HG02588 (cell line): ENCODE results near the gene LRRC47.
"Not testable (repeated sequence)": the region's sequence is repeated elsewhere in the genome, so short reads cannot be mapped to it uniquely, and the experiment has no call there.

Experiments used
- ATAC-seq: cut with Tn5 transposase; IDR thresholded peaks from one replicate; pipeline ENCODE4 v1.9.1; 2021; ENCODE audit warnings: mild to moderate bottlenecking, moderate library complexity; ENCODE audit not compliant: unreplicated experiment

Gene LRRC47

DNA sequence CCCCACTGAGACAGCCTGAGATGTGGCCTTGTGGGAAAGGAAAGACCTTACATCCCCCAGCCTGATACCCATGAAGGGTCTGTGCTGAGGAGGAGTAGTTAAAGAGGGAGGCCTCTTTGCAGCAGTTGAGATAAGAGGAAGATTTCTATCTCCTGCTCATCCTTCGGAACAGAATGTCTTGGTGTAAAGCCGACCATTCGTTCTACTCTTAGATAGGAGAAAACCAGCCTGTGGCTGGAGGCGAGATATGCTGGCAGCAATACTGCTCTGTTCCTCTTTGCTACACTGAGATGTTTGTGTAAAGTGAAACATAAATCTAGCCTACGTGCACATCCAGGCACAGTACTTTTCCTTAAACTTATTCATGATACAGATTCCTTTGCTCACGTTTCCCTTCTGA, 45.6 kb downstream of the LRRC47 start:
- no peak for ATAC-seq

DNA sequence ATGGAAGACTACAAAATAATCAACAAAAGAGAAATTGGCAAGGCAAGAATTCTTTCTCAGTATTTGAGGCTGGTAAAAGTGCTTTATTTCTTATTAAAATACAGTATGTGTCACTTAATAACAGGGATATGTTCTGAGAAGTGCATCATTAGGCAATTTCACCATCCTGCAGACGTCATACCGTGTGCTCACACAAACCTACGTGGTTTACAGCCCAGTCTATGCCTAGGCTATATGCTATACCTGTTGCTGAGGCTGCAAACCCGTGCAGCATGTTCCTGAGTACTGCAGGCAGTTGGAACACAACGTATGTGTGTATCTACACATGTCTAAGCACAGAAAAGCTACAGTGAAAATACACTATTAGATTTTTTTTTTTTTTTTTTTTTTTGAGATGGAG, 46.8 kb downstream of the LRRC47 start:
- ATAC-seq = no peak

DNA sequence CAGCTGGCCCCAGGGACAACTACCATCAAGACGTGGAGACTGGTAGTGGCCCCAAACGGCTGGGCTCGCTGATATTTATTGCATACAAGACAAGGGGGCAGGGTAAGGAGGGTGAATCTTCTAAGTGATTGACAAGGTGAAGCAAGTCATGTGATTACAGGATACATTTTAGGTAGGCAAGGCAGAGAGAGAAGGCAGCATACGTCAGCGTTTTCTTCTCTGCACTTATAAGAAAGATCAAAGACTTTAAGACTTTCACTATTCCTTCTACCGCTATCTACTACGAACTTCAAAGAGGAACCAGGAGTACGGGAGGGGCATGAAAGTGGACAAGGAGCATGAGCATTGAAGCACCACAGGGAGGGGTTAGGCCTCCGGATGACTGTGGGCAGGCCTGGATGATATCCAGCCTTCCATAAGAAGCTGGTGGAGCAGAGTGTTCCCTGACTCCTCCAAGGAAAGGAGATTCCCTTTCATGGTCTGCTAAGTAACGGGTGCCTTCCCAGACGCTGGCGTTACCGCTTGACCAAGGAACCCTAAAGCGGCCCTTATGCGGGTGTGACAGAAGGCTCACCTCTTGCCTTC, 47.9 kb downstream of the LRRC47 start:
- not testable (repeated sequence) for ATAC-seq

DNA sequence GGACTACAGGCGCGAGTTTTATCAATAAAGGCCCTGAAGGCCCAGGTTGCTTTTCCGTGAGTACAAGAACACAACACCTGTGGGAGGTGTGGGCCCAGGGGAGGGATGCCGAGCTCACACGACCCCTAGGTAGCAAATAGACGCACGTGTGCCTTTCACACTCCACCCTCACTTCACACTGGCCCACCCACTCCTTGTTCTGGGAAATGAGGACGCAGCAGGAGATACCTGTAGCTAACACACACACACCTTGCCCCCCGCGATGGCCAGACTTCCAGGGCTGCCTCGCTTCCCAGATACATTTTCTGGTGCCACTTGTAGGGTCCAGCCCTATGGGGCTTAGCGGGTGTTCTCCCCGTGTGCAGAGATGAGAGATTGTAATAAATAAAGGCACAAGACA, 48.4 kb downstream of the LRRC47 start:
- no peak for ATAC-seq

DNA sequence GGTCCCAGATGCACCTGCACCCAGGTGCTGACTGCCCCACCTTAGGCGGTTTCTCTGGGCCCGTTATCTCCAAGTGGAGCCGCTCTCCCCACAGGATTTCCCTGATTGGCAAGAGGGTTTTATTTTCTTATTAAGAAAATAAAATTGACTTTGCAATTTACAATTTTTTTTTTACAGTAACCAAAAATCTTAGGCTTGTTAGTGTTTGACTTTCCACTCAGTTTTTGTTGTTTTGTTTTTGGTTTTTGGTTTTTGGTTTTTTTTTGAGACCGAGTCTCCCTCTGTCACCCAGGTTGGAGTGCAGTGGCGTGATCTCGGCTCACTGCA, 48.8 kb downstream of the LRRC47 start:
- ATAC-seq = no peak

DNA sequence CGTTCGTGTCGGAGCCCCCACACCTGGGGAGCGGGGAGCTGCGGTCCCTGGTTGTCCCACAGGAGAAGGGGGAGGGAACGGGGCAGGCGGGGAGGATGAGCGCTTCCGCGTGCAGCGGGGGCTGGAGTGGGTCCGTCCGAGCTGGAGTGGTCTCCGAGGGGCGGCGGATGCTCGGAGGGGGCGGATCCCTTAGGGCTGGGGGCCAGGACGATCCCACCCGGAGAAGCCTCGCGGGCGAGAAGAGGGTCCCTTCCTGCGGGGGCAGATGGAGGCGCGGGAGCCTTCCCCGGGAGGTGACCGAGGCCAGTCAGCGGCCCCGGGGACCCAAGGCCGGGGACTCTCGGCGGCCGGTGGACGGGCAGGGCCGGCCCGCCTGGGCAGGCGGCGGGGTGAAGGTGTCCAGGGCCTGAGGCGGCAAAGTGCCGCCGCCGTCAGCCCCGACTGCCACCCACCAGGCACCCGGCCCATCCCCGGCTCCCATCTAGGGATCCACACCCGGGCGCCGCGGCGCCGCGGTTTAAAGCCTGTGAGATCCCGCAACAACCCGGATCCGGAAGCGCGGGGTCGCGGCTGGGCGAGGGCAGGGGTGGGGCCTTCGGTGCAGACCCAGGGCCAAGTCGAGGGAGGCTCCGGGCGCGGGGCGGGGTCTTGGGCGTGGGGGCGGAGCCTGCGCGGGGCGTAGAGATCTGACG, 49.3 kb downstream of the LRRC47 start:
- peak; percentile 70 for ATAC-seq

DNA sequence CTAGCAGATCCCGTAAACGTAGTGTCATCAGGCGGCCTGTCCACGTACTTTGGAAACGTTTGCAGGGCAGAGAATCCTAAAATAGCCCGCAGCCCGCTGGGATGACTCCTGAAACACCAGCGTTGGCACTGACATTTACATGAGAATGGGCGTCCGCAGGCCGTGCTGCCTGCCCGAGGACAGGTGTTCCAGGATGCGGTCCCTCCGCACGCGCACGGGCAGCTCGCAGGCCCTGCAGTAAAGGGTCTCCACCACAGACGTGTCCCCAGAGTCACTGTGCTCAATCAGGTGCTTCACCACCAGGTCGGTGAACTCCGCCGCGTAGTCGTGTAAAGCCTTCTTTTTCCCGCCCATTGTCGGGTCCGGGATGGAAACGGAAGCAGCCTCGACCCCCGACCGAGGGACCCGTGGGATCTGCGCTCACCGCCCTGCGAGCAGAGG, 49.9 kb downstream of the LRRC47 start:
- ATAC-seq = no peak

DNA sequence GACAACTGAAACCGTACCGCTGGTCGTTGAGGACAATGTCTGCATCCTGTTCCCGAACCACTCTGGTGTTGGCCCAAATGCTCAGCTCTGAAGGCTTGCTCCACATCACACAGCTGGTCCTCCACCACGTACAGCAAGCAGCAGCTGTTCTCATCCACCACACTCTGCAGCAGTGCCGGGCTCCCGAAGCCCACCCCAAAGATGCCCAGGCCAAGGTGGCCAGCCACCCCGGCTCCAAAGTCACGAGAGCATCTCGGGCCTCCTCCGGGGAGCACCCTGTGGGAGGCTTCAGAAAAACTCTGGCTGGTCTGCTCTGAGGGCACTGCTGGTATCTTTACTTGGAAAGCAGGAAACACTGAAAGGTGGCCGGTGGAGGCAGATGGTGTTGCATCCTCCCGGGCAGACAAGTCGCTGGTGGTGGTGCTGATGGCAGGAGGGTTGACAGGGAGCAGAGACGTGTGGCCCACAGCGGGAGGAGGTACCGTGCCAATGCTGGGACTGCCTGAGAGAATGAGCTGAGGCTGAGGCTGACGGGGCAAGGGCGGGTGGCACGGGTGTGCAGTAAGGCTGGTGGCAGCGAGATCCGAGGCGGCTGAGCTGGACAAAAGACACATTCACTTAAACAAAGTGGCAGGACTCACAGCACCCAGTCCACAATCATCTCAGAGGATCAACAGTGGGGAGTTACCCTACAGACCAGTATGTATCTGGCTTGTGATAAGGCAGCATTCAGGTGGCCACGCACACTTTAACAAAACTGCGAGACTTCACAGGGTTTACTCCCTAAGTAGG, 50.5 kb downstream of the LRRC47 start:
- ATAC-seq = no peak

DNA sequence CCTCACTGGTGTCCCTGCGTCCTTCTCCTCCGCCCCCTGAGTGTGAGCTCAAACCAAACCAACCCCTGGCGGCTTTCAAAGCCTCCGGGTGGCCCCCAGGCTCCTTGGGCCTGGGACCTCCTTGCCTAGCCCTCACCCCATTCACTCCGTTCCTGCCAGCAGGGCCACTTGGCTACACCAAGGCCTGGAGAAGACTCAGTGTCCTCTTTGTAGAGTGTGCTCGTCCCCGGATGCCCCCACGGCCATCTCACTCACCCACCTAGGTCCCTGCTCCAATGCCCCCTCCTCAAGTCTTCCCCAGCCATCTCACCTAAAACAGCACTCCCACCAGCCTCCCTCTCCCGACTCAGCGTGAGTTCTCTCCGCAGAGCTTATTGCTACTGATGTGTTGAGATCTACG, 51.2 kb downstream of the LRRC47 start:
- ATAC-seq = no peak

DNA sequence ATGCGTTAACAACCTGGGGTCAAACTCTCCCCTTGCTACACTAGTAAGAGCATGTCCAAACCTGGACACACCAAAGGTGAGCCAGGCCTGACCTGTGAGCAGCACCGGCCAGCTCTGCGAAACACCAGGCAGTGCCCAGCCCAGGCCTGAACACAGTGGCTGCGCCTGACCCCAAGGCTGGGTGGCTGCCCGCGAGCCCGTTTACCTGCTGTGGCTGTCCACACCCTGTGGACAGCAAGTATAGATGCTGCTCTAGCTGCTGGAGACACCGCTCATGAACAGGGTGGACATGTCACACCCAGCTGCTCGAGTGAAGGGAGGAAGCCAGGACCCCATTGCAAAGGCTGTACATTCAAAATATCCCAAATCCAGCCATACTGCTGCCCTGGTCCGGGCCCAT, 51.7 kb downstream of the LRRC47 start:
- ATAC-seq = no peak

DNA sequence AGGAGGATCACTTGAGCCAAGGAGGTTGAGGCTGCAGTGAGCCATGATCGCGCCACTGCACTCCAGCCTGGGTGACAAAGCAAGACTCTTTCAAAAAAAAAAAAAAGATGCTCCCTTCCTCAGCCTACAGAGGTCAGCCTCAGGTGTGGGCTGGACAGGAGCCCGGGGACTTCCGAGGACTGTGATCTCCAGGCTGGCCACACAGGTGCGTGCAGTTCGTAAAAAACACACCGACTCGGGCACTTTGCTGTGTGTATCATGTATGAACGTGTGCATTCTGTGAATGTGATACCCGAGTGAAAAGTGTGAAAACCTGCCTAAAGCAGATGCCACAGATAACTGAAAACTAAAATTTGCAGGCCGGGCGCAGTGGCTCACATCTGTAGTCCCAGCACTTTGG, 52.5 kb downstream of the LRRC47 start:
- no peak for ATAC-seq

DNA sequence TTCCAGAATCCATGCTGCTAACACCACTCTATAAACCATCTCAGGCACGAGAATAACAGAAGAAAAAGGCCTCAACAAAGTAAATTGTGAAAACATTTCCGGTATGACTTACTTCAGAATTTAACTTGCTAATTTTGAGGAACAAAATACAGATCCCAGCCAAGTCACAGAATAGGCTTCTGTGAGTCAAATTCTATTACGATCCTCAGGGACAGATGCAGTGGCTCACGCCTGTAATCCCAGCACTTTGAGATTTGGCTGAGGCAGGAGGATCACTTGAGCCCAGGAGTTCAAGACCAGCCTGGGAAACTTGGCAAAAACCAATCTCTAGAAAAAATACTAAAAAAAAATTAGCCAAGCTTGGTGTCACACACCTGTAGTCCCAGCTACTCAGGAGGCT, 52.9 kb downstream of the LRRC47 start:
- no peak for ATAC-seq

DNA sequence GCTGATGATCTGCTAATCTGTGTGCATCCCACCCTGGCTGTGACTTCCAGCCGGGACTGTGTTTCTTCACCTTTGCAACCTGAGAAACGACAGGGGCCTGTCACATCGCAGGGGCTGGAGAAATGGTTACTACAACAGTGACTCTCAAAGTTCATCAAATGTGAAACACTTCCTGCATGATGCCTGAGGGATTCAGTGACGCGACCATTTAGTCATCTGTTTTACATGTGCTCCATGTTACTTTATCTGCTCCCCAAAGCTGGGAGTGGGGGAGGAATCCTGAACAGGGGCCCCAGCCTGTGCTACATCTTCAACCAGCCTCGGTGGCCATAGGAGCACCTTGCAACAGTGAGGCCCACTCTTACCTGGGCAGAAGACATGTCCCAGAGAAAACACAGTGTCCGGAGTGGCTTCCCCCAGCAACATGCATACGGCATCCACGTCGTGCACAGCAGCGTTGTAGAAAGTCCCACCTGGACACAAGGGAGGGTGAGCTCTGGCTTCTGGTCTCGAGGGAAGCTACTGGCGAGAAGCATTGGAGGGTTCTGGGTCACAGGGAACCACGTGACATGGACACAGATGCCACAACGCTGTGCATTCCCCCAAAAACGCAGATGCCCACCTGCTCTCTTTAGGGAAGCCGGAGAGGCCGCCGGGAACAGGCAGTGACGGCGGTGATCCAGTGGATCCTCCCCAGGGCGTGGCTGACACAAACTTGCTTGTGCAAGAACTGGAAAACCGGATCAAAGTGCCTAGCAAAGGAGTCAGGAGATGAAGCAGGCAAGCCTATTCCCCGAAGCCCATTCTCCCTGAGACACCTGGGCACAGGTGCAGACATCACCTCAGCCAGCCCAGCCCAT, 53.6 kb downstream of the LRRC47 start:
- no peak for ATAC-seq

DNA sequence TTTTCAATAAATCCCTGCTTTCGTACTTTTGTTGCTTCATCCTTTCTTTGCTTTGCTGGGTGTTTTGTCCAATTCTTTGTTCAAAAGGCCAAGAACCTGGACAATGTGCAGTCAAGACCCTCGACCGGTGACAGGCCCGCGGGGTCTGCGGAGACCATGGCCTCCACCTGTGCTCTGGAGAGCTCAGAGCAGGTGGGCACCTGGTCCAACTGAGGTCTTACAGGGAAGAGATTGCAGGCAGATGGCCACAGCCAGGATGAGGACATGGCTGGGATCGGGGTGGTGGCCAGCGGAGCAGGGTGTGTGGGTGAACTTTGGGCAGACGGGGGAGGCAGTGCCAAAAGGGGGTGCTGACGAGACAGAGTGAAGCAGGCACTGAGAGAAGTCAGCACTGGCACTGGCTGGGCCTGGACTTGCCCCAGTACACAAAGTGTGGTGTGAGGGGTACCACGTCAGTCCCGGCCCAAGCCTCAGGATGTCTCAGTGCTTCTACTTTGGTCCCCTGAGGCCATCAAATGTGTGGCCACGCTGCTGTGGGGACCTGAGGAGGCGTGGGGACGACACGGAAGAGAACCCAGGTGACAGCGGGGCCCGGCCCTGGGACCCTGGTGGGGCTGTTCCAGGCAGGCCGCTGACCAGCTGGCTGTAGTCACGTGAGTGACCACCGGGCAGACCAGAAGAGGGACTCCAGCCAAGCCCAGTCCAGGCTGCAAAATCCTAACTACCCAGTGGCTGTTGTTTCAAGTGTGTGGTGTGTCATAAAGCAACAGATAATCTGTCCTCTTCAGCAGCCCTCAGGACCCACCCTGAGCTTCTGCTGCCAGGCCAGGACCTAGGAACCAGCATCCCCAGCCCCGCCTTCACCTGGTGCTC, 54.5 kb downstream of the LRRC47 start:
- ATAC-seq = no peak

DNA sequence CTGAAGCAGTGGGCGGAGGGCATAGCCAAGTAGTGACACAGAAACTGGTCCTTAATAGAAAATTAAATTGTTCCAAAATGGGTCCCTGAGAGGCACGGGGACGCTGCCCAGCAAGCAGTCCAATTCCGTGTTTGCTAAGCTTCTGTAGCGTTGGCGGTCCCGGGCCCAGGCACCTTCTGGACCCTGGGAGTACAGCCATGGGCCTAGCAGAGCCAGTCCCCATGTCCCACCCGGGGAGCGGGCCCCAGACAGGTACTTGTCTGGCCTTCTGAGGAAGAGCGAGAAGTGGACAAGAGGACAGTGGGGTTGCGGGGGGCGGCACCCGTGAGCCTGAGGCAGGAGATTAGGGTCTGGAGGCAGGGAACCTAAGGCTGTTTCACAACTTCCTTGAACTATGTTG, 55.5 kb downstream of the LRRC47 start:
- ATAC-seq = no peak

DNA sequence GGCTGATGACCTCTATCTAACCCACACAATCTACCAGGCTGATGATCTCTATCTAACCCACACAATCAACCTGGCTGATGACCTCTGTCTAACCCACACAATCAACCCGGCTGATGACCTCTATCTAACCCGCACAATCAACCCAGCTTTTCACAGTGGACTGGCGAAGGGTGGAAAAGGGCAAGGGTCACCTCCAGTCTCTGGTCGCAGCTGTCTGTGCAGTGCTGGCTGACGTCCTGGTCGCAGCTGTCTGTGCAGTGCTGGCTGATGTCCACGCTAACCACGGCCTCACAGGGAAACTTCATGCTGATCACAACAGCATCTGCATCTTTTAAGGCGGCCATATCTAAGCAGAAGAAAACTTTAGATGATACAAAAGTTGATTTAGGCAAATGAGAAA, 56.3 kb downstream of the LRRC47 start:
- no peak for ATAC-seq

DNA sequence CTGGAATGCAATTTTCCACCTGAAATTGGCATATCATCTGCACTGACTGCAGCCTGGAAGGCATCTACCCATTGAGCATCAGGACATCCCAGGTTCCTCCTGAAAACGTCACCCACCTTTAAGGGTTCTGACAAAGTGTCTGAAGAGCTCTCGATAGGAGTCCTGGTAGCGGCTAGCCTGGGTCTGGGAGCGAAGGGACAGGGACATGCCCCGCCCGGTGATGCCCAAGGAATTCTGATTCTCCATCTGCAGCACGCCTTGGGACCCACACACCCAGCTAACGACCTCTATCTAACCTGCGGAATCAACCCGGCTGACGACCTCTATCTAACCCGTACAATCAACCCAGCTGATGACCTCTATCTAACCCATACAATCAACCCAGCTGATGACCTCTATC, 57.4 kb downstream of the LRRC47 start:
- ATAC-seq = no peak

DNA sequence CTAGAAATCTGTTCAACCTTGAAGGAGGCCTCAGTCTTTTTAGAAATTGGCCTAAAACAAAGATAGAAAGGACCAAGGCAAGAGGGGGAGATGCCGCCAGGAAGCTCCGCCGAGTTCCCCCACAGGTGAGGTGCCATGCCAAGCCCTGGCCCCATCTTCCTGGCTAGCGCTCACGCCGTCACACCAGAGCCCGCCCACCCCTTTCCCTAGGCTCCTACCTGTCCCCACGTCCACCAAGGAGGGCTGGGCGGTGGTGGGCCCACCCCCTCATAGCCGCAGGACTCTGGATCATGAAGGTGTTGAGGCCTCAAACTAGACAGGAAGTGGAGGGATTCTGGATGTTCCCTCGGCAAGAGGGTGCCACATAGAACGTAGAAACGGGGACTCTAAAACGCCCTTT, 59.6 kb downstream of the LRRC47 start:
- ATAC-seq = no peak

DNA sequence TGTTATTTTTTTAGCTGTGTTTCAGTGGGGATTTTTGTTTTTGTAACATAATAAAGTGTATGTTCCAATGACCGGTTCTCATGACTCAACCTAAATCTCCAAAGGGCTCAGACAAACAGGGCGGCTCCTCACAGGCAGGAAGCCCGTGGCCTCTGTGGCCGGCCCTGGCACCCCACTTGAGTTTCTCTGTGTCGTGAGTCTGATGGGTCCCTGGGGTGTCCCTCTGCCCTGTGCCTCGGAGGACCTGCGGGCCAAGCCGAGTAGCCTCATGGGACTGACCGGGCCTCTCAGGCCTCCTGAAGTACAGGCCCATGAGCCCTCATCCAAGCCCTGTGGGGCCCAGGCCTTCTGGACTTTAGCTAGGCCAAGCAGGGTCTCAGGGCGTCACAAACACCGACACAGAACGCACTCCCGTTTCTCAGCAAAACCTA, 60.2 kb downstream of the LRRC47 start:
- ATAC-seq = no peak

DNA sequence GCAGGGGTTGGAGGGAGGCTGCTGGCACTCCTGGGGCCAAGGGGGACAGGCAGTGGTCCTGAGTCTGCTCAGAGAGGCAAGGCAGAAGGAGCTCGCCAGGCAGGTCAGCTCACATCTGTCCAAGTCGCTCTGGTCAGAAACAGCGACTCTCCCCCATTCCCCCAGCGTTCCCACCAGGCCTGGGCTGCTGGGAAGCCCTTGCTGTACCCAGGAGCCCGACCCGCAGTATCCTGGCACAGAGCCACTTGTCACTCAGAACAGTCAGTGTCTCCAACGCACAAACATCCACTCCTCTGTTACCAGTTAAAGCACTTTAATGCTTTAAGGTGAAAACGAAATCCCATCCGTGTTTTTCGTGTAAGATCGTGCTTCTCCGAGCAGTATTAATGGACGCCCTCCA, 60.6 kb downstream of the LRRC47 start:
- no peak for ATAC-seq
